Right atrium auricular region (tissue), 2 donors: ENCODE results near the gene TENT4A. TPM values are rescaled to one million over a fixed set of nuclear protein-coding genes. Genes with fewer than 3 reads are reported as not detected.

Source experiments
- DNase-seq: peaks from one replicate; pipeline ENCODE4 v3.0.0-alpha.2; 2019; ENCODE audit warnings: low spot score
- H3K27ac ChIP-seq, 2 donors: fragments of 200-600 bp; sonication (generic); 1 replicate in 1 of 2; 2 replicates in 1 of 2; pipeline ENCODE4 v1.5.1; 2016 to 2019
- H3K27me3 ChIP-seq, 2 donors: fragments of 200-600 bp; sonication (generic); one replicate each; pipeline versions ENCODE4 v1.5.1 to v1.6.0; 2017 to 2019
- H3K36me3 ChIP-seq: fragments of 200-600 bp; sonication (generic); one replicate; pipeline ENCODE4 v1.5.1; 2016
- H3K4me1 ChIP-seq, 2 donors: fragments of 200-600 bp; sonication (generic); one replicate each; pipeline versions ENCODE4 v1.5.1 to v1.6.0; 2017 to 2019
- H3K4me3 ChIP-seq, 2 donors: fragments of 200-600 bp; sonication (generic); 1 replicate in 1 of 2; 2 replicates in 1 of 2; pipeline ENCODE4 v1.5.1; 2017 to 2019; ENCODE audit warnings: mild to moderate bottlenecking in 1 of 2, moderate library complexity in 1 of 2
- H3K9me3 ChIP-seq, 2 donors: fragments of 200-600 bp; sonication (generic); one replicate each; pipeline ENCODE4 v1.5.1; 2019
- CTCF ChIP-seq, 2 donors: fragments of 200-600 bp; sonication (generic); IDR thresholded peaks; one replicate each; pipeline ENCODE4 v1.5.1; 2019; ENCODE audit warnings: antibody characterized with exemption in 2 of 2
- total RNA-seq, 2 donors: library from RNA; depleted of rRNA; stranded (reverse); fragments of >200 nt; gene quantifications; one replicate each; pipeline ENCODE4 v1.1.0, GENCODE V29; 2016

TENT4A gene
- total RNA-seq, 2 donors from 2014 or later: 7.3 to 14.9 TPM

DNA sequence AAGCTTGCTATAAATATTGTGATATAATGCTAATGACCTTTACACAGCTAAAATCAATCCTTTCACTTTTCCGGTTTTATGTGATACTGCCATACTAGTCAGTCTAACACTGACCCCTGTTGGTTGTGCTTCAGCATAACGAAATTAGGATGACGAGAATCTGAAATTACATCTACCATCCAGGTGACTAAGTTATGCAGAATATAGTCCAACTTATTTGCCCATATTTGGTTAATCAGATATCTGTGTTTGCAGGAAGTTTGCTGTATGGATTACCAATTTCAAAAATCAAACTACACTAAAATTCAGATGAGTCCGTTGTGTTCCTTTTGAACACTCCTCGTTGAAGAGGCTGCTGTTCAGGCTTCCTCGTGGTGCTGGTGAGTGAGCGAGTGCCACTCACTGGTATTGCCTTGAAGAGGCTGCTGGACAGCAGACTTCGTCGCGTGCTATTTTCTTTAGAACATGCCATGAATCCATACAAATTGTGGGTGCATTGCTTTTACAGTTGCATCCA is 32.5 kb downstream of the TENT4A start:
- Histone ChIP-seq H3K4me3 (no peak overlapping the region), H3K4me1 (peaks cover 0 to 11% of the 10 kb centered on the region in 2 donors), H3K27me3 (no peaks in the 10 kb centered on the region), H3K27ac (peak overlapping the region in 1 of 2 donors; percentile 24), H3K36me3 (peaks cover 43% of the 10 kb centered on the region), H3K9me3 (no peaks in the 10 kb centered on the region)
- no peak for DNase-seq
- TF ChIP-seq CTCF (IDR thresholded peaks at IDR 0.05): peak; percentile 74 to 83

DNA sequence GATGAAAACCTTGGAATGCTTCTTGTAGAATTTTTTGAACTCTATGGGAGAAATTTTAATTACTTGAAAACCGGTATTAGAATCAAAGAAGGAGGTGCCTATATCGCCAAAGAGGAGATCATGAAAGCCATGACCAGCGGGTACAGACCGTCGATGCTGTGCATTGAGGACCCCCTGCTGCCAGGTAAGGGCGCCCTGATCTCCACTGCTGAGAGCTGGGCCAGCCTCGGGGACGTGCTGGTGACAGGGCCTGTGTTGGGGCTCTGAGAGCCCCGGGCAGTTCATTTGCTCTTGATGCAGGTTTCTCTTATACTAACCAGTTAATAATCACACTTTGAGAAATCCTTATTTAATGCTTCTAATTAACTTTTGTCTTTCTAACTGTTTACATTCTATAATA is 33.0 kb downstream of the TENT4A start:
- Histone ChIP-seq H3K27me3 (no peaks in the 10 kb centered on the region), H3K9me3 (no peaks in the 10 kb centered on the region), H3K36me3 (peaks cover 43% of the 10 kb centered on the region), H3K27ac (no peak overlapping the region), H3K4me3 (no peak overlapping the region), H3K4me1 (peaks cover 0 to 11% of the 10 kb centered on the region in 2 donors)
- DNase-seq: no peak
- no peak for TF ChIP-seq CTCF (IDR thresholded peaks at IDR 0.05)

GRCh38 chr5:6747103-6747502 is 33.9 kb downstream of the TENT4A start:
- no peak for DNase-seq
- Histone ChIP-seq H3K4me1 (peaks cover 0 to 11% of the 10 kb centered on the region in 2 donors), H3K27me3 (no peaks in the 10 kb centered on the region), H3K36me3 (peaks cover 50% of the 10 kb centered on the region), H3K9me3 (no peaks in the 10 kb centered on the region), H3K4me3 (no peak overlapping the region), H3K27ac (no peak overlapping the region)
- TF ChIP-seq CTCF (IDR thresholded peaks at IDR 0.05): no peak

GRCh38 chr5:6748142-6748541 is 34.9 kb downstream of the TENT4A start:
- peaks cover 0 to 11% of the 10 kb centered on the region in 2 donors for H3K4me1 ChIP-seq
- TF ChIP-seq CTCF (IDR thresholded peaks at IDR 0.05): no peak

DNA sequence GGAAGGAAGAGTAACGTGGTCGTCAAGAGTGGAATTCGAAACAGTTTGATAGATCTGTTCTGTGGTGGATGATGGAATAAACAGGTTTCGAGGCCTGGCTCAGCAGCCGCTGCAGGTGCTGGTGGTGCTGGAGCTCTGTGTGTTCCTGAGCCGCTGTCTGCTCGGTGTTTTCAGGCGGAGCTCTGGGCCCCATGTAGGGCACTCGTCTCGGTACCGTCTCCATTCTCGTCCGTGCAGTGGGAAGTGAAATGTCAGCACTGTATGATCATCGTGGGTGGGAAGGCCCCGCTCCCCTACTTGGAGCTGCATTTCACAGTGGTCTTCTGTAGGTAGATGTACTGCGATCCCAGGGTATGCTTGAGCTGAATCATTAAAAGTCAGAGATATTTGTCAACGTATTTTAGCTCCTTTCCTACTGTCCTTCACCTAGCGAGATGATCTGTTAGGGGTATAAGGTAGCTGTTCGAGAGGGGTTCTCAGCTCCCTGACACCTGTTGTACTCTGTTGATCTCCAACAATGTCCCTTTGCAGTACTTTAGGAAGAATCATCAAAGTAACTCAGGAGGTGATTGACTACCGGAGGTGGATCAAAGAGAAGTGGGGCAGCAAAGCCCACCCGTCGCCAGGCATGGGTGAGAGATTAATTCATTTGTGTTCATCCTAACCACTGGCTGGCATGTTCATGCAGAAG is 35.9 kb downstream of the TENT4A start:
- Histone ChIP-seq H3K4me1 (peaks cover 0 to 11% of the 10 kb centered on the region in 2 donors), H3K27ac (no peak overlapping the region), H3K27me3 (no peaks in the 10 kb centered on the region), H3K36me3 (peaks cover 55% of the 10 kb centered on the region), H3K9me3 (no peaks in the 10 kb centered on the region), H3K4me3 (no peak overlapping the region)
- DNase-seq: no peak
- TF ChIP-seq CTCF (IDR thresholded peaks at IDR 0.05): no peak

More at GRCh38 chr5:6748142-6748541, 34.9 kb downstream of the TENT4A start:
- no peaks in the 10 kb centered on the region for H3K27me3 ChIP-seq
- H3K9me3 ChIP-seq: no peaks in the 10 kb centered on the region
- H3K27ac ChIP-seq: no peak overlapping the region
- peaks cover 50% of the 10 kb centered on the region for H3K36me3 ChIP-seq
- DNase-seq: no peak
- H3K4me3 ChIP-seq: no peak overlapping the region
